ENCODE measurements around the gene P4HA2. TPM values are rescaled to one million over a fixed set of nuclear protein-coding genes. Genes with fewer than 3 reads are reported as not detected.

Gene P4HA2
- total and polyA plus RNA-seq, 2 of the 13 experiments (the other 11 are each of a cell fraction or from before 2014, with no cell fraction given): 37.7 to 126 TPM

DNA sequence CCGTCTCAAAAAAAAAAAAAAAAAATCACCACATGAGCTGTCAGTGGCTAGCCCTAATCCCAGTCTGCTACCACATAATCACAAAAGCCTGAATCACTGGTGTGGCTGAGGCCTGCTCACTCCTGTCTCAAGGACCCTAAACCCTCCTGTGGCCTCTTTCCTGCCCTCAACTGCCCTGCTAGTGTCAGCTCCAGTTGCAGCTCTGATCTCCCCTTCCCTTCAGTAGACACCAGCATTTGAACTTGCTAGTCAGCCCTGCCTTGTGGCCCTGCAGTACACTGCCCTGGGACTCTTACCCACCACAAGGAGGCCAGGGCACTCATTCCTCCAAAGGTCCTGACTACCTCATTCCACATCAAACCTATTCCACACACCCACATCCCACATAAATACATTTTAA, 9.5 kb upstream of the P4HA2 start (continued):
- TF ChIP-seq IKZF4 (CRISPR knock-in tag; IDR thresholded peaks at IDR 0.05; ENCODE audit: borderline replicate concordance, low read depth, not compliant biosample characterization): no peak
- TF ChIP-seq XBP1 (CRISPR knock-in tag; IDR thresholded peaks at IDR 0.05): no peak
- TF ChIP-seq, protein P1, sequence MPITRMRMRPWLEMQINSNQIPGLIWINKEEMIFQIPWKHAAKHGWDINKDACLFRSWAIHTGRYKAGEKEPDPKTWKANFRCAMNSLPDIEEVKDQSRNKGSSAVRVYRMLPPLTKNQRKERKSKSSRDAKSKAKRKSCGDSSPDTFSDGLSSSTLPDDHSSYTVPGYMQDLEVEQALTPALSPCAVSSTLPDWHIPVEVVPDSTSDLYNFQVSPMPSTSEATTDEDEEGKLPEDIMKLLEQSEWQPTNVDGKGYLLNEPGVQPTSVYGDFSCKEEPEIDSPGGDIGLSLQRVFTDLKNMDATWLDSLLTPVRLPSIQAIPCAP (CRISPR knock-in tag; IDR thresholded peaks at IDR 0.05; ENCODE audit: low read depth): no peak

DNA sequence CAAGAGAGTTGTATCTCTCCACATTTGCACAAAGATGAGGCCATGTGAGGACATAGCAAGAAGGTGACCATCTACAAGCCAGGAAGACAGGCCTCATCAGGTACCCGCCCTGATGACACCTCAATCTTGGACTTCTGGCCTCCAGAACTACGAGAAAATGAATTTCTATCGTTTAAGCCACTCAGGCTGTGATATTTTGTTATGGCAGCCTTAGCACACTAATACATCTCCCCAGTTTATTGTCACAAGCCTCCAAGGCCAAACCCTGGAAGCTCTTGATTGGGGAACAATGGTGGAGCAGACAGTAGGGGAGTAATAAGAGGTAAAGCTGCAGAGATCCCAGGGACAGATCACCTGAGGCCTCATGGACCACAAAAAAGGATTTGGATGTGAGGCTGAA, 7.7 kb upstream of the P4HA2 start:
- FAIRE-seq (no peak), DNase-seq (ENCODE audit: low spot score) (no peak), ATAC-seq (no peak)
- peak; percentile 83; the same call in 1 of the 2 replicates for TF ChIP-seq ZNF12 (CRISPR knock-in tag; IDR thresholded peaks at IDR 0.05)
- TF ChIP-seq LCORL (IDR thresholded peaks at IDR 0.05): no peak
- no peak for TF ChIP-seq LCORL (CRISPR knock-in tag; IDR thresholded peaks at IDR 0.05)
- intact Hi-C loops (cut with micrococcal nuclease; ENCODE audit: unreplicated experiment) (no loop called here), in situ Hi-C loops (cut with HindIII; ENCODE audit: extremely low pct_ligation_motif_present, low pct_unique_long_range_greater_than_20kb) (no loop called here)
- Histone ChIP-seq H3K27me3 (ENCODE audit: control insufficient read depth in 1 of 2, insufficient read depth in 2 of 2, low read length in 2 of 2) (peaks cover 0 to 3% of the 10 kb centered on the region in 2 experiments; a peak in 4 of 5 replicates), H3K4me3 (replicated peaks in 1 of 3; ENCODE audit: insufficient read depth in 1 of 3, low read depth in 2 of 3, low read length in 3 of 3) (no peak overlapping the region), H3K9ac (ENCODE audit: insufficient read depth, low read depth, low read length) (no peak overlapping the region), H3K9me3 (ENCODE audit: low read length) (no peaks in the 10 kb centered on the region), H2AFZ (ENCODE audit: low read length) (no peak overlapping the region), H3K36me3 (replicated peaks in 1 of 2; ENCODE audit: control insufficient read depth in 1 of 2, insufficient read depth in 2 of 2, low read length in 2 of 2) (no peaks in the 10 kb centered on the region), H3K4me2 (ENCODE audit: low read depth, low read length) (no peak overlapping the region), H3K4me1 (ENCODE audit: insufficient read depth, low read length) (no peaks in the 10 kb centered on the region), H3K79me2 (ENCODE audit: insufficient read depth, low read length) (no peaks in the 10 kb centered on the region), H4K20me1 (ENCODE audit: insufficient read depth, low read length) (no peaks in the 10 kb centered on the region), H3K27ac (ENCODE audit: extremely low read length, insufficient read depth, low read length) (no peak overlapping the region)
- no TSS peak for BruUV-seq (replicated peaks)
- ChIA-PET CTCF (ENCODE audit: low intra/inter-chr PET ratio, low total read pairs) (no interaction called here), POLR2A (no interaction called here)
- WGBS (ENCODE audit: low lambda C conversion rate): 0% methylated on average over 1 of the region's 3 CpGs

DNA sequence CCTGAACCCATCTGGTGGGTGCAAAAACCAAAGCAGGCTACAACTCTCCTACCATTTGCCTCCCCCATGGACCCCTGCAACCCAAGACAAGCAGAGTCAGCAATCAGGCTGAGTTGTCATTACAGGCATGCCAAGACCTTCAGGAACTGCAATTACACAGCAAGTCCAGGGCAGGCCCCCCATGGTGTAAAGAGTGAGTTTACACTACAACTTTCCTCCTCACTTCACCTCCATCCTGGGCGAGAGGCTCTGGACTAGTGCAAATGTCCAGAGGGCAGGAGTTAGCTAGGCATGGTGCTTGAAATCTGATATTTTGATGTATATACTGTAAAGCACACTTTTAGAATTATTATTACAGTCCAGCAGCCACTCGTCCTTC, 7.0 kb upstream of the P4HA2 start:
- Histone ChIP-seq H2AFZ (ENCODE audit: low read length) (no peak overlapping the region), H3K79me2 (ENCODE audit: insufficient read depth, low read length) (no peaks in the 10 kb centered on the region), H3K4me2 (ENCODE audit: low read depth, low read length) (no peak overlapping the region), H3K4me1 (ENCODE audit: insufficient read depth, low read length) (no peaks in the 10 kb centered on the region), H3K27ac (ENCODE audit: extremely low read length, insufficient read depth, low read length) (no peak overlapping the region), H3K36me3 (replicated peaks in 1 of 2; ENCODE audit: control insufficient read depth in 1 of 2, insufficient read depth in 2 of 2, low read length in 2 of 2) (no peaks in the 10 kb centered on the region), H3K27me3 (ENCODE audit: control insufficient read depth in 1 of 2, insufficient read depth in 2 of 2, low read length in 2 of 2) (peaks cover 0 to 4% of the 10 kb centered on the region in 2 experiments; a peak in 3 of 5 replicates), H3K9ac (ENCODE audit: insufficient read depth, low read depth, low read length) (no peak overlapping the region), H4K20me1 (ENCODE audit: insufficient read depth, low read length) (no peaks in the 10 kb centered on the region), H3K4me3 (replicated peaks in 1 of 3; ENCODE audit: insufficient read depth in 1 of 3, low read depth in 2 of 3, low read length in 3 of 3) (no peak overlapping the region), H3K9me3 (ENCODE audit: low read length) (no peaks in the 10 kb centered on the region)
- ATAC-seq: no peak
- no TSS peak for BruUV-seq (replicated peaks)
- DNase-seq (ENCODE audit: low spot score): no peak
- in situ Hi-C loops (cut with HindIII; ENCODE audit: extremely low pct_ligation_motif_present, low pct_unique_long_range_greater_than_20kb): no loop called here
- ChIA-PET POLR2A (no interaction called here), CTCF (ENCODE audit: low intra/inter-chr PET ratio, low total read pairs) (no interaction called here)
- intact Hi-C loops (cut with micrococcal nuclease; ENCODE audit: unreplicated experiment): no loop called here
- 9% methylated on average over 2 of the region's 2 CpGs for WGBS (ENCODE audit: low lambda C conversion rate)
- TF ChIP-seq JUNB (CRISPR knock-in tag; IDR thresholded peaks at IDR 0.05; ENCODE audit: borderline replicate concordance) (no peak), ZNF232 (CRISPR knock-in tag; IDR thresholded peaks at IDR 0.05; ENCODE audit: borderline replicate concordance) (no peak), MYNN (CRISPR knock-in tag; IDR thresholded peaks at IDR 0.05; ENCODE audit: low read depth) (no peak), ZNF878 (CRISPR knock-in tag; IDR thresholded peaks at IDR 0.05) (no peak)
- FAIRE-seq: no peak
